ENCODE measurements around the gene HNRNPC. TPM values are rescaled to one million over a fixed set of nuclear protein-coding genes. Genes with fewer than 3 reads are reported as not detected.
"Not testable (repeated sequence)": the region's sequence is repeated elsewhere in the genome, so short reads cannot be mapped to it uniquely, and the experiment has no call there.

HNRNPC gene
- total RNA-seq, 1 experiment from 2014 or later: 1,062 TPM

DNA sequence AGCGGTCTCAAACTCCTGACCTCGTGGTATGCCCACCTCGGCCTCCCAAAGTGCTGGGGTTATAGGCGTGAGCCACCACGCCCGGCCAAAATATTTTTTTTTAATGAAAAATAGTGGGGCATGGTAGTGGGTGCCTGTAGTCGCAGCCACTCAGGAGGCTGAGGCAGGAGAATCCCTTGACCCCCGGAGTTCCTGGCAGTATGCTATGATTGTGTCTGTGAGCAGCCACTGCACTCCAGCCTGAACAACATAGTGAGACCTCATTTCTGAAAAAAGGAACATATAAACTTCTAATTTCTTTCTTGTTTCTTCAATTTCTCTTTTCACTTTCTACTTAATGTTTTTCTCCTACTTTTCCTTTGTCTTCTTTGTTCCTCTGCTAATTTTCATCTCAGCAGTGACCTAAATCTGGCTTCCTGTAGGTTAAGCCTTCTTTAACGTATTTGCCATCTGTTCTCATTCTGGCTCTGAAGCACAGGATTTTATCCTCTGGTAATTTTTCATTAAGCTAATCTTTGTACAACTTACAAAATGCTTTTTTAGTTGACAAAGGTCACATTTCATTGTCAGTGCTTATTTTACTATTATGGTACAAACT is 6.1 kb upstream of the HNRNPC start:
- Histone ChIP-seq H2BK120ac (ENCODE audit: low read depth, low read length, poor library complexity, severe bottlenecking) (no peak overlapping the region), H3T11ph (ENCODE audit: low read length) (no peak overlapping the region), H3K23ac (ENCODE audit: insufficient read length, low read depth, low read length) (no peak overlapping the region), H2BK12ac (ENCODE audit: insufficient read length, low read depth, low read length) (no peak overlapping the region), H3K4ac (ENCODE audit: low read depth, low read length) (no peak overlapping the region), H2AFZ (ENCODE audit: low read length) (no peak overlapping the region), H3K23me2 (ENCODE audit: insufficient read length, low read depth, low read length, poor library complexity, severe bottlenecking) (no peaks in the 10 kb centered on the region), H3K18ac (ENCODE audit: insufficient read length, low read depth, low read length) (no peak overlapping the region), H3K56ac (ENCODE audit: insufficient read length, low read depth, low read length) (no peak overlapping the region), H3K9ac (ENCODE audit: extremely low read depth, insufficient read length, low read length) (no peak overlapping the region), H2BK15ac (ENCODE audit: low read depth, low read length) (no peak overlapping the region), H4K8ac (replicated peaks; ENCODE audit: insufficient read length, low read depth, low read length) (no peak overlapping the region), H3K27me3 (ENCODE audit: insufficient read depth, low read length) (no peaks in the 10 kb centered on the region), H3K14ac (ENCODE audit: insufficient read depth, low read length) (no peak overlapping the region), H2BK20ac (ENCODE audit: low read depth, low read length, poor library complexity, severe bottlenecking) (no peak overlapping the region), H3K27ac (ENCODE audit: insufficient read length, low read depth, low read length) (no peak overlapping the region), H3K9me3 (ENCODE audit: control insufficient read depth, low read depth, low read length) (no peaks in the 10 kb centered on the region), H3K4me2 (ENCODE audit: insufficient read depth, insufficient read length, low read length) (no peak overlapping the region), H2AK5ac (ENCODE audit: insufficient read length, low read length) (no peak overlapping the region), H4K91ac (ENCODE audit: insufficient read length, low read depth, low read length) (no peak overlapping the region), H3K4me1 (ENCODE audit: insufficient read depth, low read length) (no peaks in the 10 kb centered on the region), H3K79me2 (ENCODE audit: insufficient read depth, low read length) (no peaks in the 10 kb centered on the region), H4K5ac (ENCODE audit: insufficient read length, low read depth, low read length) (no peak overlapping the region), H3K79me1 (ENCODE audit: insufficient read depth, low read depth, low read length, poor library complexity, severe bottlenecking) (no peaks in the 10 kb centered on the region), H4K20me1 (ENCODE audit: control insufficient read depth, insufficient read depth, insufficient read length) (no peaks in the 10 kb centered on the region), H2BK5ac (ENCODE audit: insufficient read length, low read length) (no peak overlapping the region)
- no peaks in the 10 kb centered on the region for H3K36me3 Mint-ChIP-seq (ENCODE audit: insufficient read depth in 1 of 3, low read depth in 3 of 3)
- 0 out of 4 replicates have a peak, but pooled peaks cover 0 to 3% of the 10 kb centered on the region in 2 experiments for H3K4me1 Mint-ChIP-seq
- no peaks in the 10 kb centered on the region for H3K27me3 Mint-ChIP-seq (ENCODE audit: low read depth)
- no peaks in the 10 kb centered on the region for H3K9me3 Mint-ChIP-seq
- TF ChIP-seq, protein P1, sequence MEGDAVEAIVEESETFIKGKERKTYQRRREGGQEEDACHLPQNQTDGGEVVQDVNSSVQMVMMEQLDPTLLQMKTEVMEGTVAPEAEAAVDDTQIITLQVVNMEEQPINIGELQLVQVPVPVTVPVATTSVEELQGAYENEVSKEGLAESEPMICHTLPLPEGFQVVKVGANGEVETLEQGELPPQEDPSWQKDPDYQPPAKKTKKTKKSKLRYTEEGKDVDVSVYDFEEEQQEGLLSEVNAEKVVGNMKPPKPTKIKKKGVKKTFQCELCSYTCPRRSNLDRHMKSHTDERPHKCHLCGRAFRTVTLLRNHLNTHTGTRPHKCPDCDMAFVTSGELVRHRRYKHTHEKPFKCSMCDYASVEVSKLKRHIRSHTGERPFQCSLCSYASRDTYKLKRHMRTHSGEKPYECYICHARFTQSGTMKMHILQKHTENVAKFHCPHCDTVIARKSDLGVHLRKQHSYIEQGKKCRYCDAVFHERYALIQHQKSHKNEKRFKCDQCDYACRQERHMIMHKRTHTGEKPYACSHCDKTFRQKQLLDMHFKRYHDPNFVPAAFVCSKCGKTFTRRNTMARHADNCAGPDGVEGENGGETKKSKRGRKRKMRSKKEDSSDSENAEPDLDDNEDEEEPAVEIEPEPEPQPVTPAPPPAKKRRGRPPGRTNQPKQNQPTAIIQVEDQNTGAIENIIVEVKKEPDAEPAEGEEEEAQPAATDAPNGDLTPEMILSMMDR (conservative IDR thresholded peaks at IDR 0.05): no peak
- H3K4me3 Mint-ChIP-seq: no peak overlapping the region
- no CpG with 5 or more reads among the region's 9 CpGs for WGBS (ENCODE audit: extremely low coverage, insufficient read length, low lambda C conversion rate)
- no peak overlapping the region; a peak in 1 of 7 replicates for H3K27ac Mint-ChIP-seq
- no peak for DNase-seq

DNA sequence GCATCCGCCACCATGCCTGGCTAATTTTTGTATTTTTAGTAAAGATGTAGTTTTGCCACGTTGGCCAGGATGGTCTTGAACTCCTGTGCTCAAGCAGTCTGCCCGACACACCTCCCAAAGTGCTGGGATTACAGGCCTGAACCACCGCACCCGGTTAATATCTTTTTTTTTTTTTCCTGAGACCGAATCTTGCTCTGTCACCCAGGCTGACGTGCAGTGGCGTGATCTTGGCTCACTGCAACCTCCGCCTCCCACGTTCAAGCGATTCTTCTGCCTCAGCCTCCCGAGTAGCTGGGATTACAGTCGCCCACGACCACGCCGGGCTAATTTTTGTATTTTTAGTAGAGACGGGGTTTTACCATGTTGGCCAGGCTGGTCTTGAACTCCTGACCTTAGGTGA is 3.4 kb upstream of the HNRNPC start:
- DNase-seq; H2AFZ ChIP-seq (ENCODE audit: low read length); H3T11ph ChIP-seq (ENCODE audit: low read length); H3K9me3 ChIP-seq (ENCODE audit: control insufficient read depth, low read depth, low read length); H3K14ac ChIP-seq (ENCODE audit: insufficient read depth, low read length); H3K4ac ChIP-seq (ENCODE audit: low read depth, low read length); H3K9me3 Mint-ChIP-seq; H3K27ac ChIP-seq (ENCODE audit: insufficient read length, low read depth, low read length); H3K4me2 ChIP-seq (ENCODE audit: insufficient read depth, insufficient read length, low read length); H3K18ac ChIP-seq (ENCODE audit: insufficient read length, low read depth, low read length); H3K27me3 ChIP-seq (ENCODE audit: insufficient read depth, low read length); H3K27me3 Mint-ChIP-seq (ENCODE audit: low read depth); H3K23ac ChIP-seq (ENCODE audit: insufficient read length, low read depth, low read length); H4K91ac ChIP-seq (ENCODE audit: insufficient read length, low read depth, low read length); H3K4me3 Mint-ChIP-seq; H2BK15ac ChIP-seq (ENCODE audit: low read depth, low read length); H3K27ac Mint-ChIP-seq; H4K20me1 ChIP-seq (ENCODE audit: control insufficient read depth, insufficient read depth, insufficient read length); H2BK120ac ChIP-seq (ENCODE audit: low read depth, low read length, poor library complexity, severe bottlenecking); H2BK5ac ChIP-seq (ENCODE audit: insufficient read length, low read length); H3K9ac ChIP-seq (ENCODE audit: extremely low read depth, insufficient read length, low read length); H2BK20ac ChIP-seq (ENCODE audit: low read depth, low read length, poor library complexity, severe bottlenecking); H4K5ac ChIP-seq (ENCODE audit: insufficient read length, low read depth, low read length); H3K4me1 ChIP-seq (ENCODE audit: insufficient read depth, low read length); H4K8ac ChIP-seq (replicated peaks; ENCODE audit: insufficient read length, low read depth, low read length); H2AK5ac ChIP-seq (ENCODE audit: insufficient read length, low read length); H3K56ac ChIP-seq (ENCODE audit: insufficient read length, low read depth, low read length); H2BK12ac ChIP-seq (ENCODE audit: insufficient read length, low read depth, low read length); H3K79me1 ChIP-seq (ENCODE audit: insufficient read depth, low read depth, low read length, poor library complexity, severe bottlenecking); H3K23me2 ChIP-seq (ENCODE audit: insufficient read length, low read depth, low read length, poor library complexity, severe bottlenecking): not testable (repeated sequence)
- peaks cover 16 to 17% (median 17%) of the 10 kb centered on the region in 3 experiments for H3K36me3 Mint-ChIP-seq (ENCODE audit: insufficient read depth in 1 of 3, low read depth in 3 of 3)
- peaks cover 15% of the 10 kb centered on the region; the same call in 1 of the 2 replicates for H3K79me2 ChIP-seq (ENCODE audit: insufficient read depth, low read length)
- H3K4me1 Mint-ChIP-seq: peaks cover 5 to 10% of the 10 kb centered on the region in 2 experiments
- no CpG with 5 or more reads among the region's 17 CpGs for WGBS (ENCODE audit: extremely low coverage, insufficient read length, low lambda C conversion rate)

Measured in H9 (cell line).